GM18870 (cell line): ENCODE measurements around the gene KIAA1217.

Experiments used
- ATAC-seq: cut with Tn5 transposase; IDR thresholded peaks from one replicate; pipeline ENCODE4 v1.9.1; 2021; ENCODE audit warnings: moderate library complexity; ENCODE audit not compliant: unreplicated experiment

Gene KIAA1217

DNA sequence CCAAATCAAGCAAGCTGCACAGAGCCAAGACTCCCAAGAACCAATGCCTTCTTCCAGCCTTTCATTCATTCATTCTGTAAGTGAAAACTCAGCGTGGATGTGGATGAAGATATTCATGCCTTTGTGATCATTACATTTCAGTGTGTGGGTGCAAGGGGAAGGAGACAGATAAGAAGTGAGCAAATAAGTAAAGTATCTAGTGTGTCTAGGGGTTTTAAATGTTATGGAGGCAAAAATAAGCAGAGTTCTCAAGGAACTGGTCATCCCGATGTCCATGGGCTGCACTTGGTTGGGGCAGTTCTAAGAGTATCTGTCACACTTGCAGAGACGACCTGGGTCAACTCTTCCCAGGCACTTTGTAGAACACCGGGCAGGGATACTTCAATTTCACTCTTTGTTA is 149.1 kb downstream of the KIAA1217 start:
- no peak for ATAC-seq

DNA sequence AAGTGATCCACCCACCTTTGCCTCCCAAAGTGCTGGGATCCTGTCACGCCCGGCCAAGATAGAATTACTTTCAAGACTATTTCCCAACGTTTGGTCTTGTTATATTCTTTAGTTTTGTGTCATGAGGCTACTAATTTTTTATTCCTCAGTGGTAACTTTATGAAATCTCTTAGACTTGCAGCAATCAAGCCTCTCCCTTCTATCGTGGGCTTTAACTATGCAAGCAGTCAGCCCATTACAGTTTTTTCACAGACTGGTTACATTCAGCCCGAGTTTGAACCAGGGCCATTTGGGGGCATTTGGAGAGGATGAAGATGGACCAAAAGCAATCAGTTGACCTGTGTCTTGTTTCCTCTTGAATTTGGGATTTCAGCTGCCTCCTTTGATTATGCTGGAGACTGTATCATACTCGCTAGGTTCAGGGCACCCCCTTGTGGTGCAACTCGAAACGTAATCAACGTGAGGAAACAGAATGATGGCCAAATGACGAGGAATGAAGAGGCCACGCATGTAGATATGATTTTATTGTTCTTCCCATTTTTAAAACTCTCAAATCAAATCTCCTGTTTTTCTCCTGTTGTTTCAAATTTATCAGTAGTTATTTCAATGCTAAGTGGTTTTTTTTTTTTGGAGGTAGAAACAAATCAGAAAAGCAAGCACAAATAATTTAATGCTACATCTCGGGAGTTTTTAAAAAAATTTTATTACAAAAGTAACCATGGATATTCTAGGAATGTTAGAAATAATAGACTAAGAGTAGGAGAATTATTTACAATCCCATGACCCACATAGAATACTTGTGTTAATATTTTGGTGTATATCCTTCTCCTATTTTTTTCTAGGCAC is 151.6 kb downstream of the KIAA1217 start:
- peak; percentile 65 for ATAC-seq

DNA sequence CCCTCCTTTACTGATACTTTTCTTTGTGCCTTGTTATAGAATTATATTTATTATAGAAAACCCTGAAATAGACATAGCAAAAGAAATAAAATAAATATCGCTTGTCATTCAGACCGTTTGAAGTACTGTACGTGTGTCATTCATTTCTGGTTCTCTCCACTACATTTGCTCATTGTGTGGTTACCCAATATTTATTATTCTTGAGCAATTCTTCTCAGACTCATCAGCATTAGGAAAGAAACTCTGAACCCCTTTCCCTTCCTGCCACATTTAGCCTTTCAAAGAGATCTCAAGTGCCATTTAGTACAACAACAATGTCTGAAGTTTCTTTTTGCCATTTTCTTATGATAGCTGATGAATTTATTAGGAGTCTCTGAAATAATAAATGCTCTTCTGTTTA is 154.1 kb downstream of the KIAA1217 start:
- no peak for ATAC-seq

DNA sequence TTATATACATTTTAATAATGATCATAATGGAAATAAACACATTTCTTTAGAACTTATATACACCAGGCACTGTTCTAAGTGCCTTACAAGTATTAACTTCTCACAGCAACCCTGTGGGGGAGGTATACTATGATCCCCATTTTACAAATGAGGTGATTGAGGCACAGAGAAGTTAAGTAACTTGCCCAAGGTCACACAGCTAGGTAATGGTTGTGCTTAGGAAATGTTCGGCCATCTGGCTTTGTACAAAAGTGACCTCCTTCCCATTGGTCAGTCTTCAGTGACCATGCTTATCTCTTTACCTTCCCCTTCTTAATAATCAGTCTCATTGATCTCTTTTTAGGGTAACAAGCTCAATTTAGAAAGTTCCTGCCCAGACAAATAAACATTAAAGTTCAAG is 158.8 kb downstream of the KIAA1217 start:
- ATAC-seq: no peak

DNA sequence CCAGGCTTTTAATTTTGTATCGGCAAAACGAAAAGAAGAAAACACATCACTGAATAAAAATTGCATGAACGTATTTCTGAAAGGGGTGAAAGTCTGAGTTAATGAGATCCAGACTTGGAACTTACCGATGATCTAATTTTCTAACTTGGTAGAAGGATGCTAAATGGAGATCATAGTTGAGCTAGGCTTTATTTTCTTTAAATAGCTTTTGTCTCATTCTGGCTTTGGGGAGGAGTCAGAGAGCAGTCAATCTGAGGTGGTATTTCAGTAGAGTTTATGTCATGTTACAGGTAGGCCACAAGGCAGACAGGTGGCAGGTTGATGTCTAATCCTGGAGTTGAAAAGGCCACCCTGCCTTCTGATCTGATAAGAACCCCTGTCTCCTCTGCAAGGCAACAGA is 161.9 kb downstream of the KIAA1217 start:
- no peak for ATAC-seq

DNA sequence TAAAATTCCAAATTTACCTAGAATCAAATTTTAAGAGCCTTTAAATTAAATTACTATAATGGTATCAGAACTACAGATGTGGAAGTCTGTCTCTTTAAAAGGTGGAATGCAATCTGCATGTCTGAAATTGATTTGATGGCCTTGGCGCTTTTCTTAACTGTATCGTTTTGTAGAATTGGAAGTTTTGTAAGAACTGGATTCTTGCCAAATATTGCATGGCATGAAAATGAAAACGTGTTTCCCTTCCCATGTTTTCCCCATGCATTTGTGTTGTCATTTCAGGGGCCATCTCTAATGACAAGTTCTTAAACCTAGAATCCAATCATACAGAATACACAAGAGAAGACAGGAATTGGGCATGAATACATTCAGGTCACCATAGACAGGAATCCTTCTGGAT is 162.5 kb downstream of the KIAA1217 start:
- ATAC-seq: no peak

DNA sequence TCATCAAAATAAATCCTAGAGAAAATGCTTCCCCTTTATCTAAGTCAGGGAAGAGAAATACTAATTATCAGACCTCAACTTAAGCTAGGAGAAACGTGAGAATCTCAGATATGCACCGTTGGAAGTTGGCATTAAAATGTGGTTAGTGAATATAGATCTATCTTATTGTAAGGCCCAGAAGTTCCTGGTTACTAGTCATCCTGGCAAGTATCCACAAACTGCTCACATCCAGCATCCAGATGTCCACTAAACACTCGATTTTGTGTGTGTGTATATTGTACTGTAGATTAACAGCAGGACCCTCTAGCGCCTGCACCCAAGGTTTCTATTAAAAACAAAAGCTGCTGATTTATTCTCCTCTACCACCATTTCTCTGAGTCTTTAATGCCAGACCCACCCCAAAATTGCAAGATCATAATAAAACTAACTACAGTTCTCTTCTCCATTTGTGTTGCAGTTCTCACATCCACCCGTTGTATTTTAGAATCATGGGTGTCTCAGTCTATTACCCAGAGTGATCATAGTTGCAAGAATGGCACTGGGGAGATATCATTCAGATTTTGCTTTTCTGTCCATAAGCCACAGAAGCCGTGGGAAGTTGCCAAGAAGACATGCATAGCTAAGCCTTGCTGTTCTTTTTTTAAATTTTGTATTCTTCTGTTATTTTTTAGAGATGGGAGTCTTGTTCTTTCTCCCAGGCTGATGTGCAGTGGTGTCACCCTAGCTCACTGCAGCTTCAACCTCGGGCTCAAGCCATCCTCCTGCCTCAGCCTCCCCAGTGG is 165.4 kb downstream of the KIAA1217 start:
- no peak for ATAC-seq

DNA sequence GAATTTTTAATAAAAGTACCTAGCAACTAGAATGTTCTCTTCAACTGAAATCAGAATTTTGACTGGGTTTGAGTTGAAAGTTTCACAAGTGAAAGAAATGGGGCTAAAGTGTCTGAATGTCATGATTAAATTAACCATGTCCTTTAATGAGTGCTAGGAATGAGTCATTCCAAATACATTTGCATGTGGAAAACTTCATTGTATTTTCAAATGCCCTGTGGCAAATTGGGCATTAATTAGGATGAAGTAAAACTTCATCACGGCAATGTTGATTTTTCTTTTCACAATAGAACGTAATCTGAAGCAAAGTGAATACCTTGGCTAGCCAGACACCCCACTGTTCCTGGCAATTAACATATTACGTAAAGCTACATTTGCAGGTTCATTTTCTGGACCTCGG is 166.6 kb downstream of the KIAA1217 start:
- ATAC-seq: no peak

DNA sequence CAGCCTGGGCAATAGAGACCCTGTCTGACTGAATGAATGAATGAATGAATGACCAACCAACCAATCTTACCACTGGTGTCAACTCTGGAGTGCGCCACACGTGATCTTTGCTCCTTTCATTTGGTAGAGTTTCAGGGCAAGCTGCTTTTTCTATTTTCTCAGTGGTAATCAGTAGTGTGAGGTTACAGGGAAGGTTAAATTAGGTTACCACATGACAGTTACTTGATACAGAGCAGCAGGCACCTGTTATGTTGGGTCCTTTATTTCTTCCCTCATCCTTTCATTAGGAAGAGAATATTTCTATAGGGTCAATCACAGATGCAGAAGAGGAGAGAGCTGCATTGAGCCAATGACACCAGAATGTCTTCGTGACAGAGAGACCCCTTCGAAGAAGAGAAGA is 167.8 kb downstream of the KIAA1217 start:
- ATAC-seq: no peak

DNA sequence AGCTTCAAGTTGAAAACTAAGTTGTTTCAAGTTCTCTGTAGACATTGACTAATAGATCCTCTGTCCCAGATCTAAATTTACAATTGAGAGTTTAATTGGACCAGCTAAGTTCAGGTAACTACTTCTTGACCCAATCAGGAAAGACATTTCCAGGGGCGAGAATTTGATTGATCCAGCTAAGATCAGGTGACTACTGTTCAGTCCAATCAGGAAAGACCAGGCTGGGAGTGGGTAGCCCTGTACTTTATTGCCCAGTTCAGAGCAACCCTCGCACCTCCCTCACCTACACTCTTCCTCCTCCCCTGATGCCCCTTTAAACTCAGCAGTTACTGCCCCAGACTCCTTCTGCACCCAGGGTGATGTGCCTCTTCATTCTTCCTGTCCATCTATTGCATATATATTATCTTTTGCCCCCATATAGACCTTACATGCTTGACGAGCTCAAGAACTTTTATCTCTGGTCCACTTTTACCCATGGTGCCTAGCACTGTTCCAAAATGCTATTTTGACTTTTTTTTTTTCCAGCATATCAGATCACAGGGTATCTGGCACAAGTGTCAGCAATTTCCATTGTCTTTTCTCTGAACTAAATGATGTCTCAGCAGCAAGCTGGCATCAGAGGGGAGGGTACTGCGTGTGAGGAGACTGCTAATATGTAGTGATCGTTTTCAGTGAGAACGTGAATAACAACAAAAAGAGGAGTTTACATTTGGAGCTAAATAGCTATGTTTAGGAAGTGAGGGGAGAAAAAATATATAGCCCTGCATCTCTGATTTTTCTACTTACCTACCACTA is 169.4 kb downstream of the KIAA1217 start:
- no peak for ATAC-seq

DNA sequence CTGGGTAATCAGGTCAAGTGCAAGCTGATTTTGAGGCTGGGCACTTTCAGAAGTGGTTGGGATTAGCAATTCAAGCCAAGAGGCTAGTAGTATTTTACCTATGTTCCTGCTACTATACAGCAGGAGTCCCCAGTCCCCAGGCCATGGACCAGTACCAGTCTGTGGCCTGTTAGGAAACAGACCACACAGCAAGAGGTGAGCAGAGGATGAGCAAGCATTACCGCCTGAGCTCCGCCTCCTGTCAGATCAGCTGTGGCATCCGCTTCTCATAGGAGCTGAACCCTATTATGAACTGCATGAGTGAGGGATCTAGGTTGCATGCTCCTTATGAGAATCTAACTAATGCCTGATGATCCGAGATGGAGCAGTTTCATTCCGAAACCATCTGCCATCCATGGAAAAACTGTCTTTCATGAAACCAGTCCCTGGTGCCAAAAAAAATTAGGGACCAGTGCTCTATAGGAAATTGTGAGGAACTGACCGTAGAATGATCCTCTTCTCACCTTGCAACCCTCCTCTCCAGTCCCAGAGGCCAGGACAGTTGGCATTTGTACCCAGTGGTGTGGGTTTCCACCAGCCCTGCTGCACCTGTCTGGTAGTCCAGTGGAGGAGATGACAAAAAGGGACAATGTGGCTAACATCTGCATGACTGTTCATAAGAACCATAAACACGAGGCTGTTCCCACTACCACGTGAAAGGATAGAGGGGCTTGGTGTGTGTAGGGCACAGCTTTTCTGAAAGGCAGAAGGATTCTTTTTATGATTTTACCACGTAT is 172.5 kb downstream of the KIAA1217 start:
- no peak for ATAC-seq

DNA sequence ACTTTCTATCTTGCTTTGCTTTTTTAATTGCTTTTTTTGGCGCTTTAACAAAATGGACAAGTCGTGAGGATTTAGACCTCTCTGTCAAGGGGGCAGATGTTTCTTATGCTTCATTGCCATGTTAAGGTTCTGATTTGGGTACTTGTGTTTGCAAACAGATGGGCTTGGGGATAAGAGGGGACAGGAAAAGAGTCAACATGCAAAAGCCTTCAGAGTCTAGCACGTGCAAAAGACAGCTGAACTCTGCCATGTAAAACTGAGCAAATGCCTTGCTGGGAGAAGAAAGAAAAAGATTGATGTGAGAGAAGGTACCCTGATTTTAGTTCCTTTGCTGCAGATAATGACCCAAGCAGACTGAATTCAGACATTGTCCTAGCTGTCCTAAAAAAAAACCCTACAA is 173.1 kb downstream of the KIAA1217 start:
- ATAC-seq: no peak

DNA sequence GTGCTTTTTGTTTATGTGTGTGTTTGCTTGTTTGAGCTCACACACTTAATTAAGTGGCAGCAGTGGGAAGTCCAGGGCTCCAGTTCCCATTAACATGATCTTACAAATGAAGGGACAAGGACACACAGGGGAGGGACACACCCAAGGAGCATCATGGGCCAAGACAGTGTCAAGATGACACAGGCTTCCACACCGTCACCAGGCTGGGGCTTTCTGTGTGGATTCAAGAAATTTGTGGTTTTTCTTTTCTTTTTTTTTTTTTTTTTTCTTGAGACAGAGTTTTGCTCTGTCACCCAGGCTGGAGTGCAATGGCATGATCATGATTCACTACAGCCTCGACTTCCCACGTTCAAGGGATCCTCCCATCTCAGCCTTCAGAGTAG is 173.6 kb downstream of the KIAA1217 start:
- ATAC-seq: peak; percentile 23

DNA sequence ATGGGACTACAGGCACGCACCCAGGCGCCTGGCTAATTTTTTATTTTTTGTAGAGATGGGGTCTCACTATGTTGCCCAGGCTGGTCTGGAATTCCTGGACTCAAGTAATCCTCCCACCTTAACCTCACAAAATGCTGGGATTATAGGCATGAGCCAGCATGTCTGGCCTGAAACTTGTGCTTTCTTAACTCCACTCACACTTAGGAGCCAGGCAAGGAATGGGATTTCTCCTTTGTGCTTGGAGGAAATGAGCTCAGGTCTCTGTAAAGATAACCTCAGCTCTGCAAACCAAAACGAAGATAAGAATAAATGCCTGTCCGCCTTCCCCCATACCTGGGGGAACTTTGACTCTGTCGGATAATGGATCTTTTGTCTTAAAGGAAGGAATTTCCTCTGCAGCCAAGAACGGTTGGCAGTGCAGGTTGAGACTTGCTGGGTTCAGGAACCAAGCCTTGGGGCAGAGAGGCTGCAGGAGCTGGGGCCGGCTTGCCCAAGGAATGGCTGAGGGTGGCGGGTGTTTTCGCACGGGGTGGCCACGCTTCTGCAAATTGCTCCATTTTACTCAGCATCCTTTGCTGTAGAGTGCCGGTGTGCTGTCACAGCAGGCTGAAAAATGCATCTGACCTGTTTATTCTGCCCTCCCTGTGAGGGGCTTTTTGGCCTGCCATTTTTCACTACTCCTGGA is 174.2 kb downstream of the KIAA1217 start:
- ATAC-seq: peak; percentile 60

DNA sequence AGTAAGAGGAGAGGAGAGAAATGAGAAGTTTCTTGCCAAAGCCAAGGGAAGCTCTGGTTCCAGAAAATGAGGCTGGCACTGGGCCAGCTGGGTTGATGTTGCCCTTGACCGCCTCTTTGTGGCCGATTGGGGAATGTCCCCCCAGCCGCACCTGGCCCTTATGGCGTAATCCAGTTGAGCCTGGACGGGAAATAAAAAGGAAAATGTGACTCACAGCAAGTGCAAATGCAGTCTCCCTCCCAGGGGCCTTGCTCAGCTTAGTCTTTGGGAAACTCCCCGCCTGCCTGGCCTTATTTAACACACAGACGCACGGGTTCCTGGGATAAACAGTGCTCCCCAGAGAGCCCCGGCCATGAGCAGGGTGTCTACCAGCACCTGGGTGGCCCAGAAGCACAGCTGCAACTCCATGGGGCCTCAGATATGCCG is 174.8 kb downstream of the KIAA1217 start:
- ATAC-seq: peak; percentile 93

DNA sequence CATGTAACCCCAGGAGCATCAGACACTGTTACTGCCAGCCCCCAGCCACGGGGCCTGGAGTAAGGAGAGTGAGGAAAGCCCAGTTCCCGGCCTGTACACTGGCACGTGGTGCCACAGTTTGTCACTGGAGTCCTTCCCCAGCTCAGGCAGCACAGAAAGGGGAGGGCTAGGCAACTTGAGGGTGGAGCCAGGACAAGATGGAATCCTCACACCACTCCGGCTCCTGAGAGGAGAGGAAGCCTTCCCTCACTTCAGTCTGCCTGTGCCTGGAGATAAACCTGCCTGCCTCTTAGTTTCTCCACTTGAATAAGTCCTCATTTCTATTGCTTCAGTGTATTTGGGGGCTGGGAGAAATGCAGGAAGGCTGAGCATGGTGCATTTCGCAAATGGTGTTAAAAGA is 176.0 kb downstream of the KIAA1217 start:
- ATAC-seq: no peak

DNA sequence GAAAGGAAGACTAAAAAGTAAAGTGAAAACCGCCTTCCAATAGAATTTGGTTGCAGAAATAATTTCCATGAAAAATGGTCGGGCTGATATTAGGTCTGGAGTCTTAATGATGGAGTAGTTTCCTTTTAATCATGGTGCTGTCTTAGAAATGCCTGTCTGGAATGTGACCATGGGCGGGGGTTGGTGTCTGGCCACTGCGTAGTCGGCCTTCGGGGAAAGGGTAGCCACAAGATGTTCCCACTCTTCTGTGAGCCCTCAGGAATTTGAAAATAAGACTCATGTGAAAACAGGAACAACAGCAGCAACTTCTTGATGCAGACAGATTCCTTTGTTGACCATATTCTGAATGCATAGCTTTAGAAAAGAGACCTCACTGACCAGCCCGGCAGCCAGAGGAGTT is 176.8 kb downstream of the KIAA1217 start:
- ATAC-seq: no peak

DNA sequence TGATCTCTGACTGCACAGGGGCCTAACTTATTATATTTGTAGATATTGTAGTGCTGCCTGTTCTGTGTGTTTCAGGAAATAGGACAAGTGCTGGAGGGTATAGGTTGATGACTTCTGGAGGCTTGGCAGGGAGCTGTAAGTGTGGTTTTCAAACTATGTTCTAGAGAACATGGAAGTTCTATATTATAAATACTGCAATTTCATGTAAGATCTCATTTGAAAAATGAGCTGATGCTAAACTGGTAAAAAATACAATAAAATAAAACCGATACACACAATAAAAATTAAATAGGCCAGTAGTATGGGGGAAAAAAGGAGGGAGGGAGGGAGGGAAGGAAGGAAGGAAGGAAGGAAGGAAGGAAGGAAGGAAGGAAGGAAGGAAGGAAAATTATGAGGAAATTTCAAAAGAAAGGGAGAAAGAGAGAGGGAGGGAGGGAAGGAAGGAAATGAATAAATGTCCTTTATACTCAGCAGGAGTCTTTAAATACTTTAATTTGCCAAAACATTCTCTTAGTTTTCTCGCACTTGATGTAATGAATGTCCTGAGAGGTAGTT is 181.3 kb downstream of the KIAA1217 start:
- no peak for ATAC-seq

DNA sequence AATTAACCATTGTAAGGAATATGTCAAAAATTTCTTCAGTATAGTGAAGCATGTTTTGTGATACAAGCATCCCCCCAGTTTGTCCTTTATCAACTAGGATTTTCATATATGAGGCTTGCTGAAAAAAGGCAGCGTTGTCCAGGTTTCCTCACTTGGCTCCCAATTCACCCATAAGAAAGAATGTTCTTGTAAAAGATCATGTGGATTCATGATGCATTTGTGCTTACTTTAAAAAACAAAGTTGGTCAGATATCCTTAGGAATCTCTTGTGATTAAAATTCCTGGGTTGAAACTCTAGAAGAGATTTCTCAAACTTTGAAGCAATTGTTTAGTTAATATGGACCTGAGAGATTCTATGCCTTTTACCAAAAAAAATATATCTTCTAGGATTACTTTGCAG is 181.8 kb downstream of the KIAA1217 start:
- no peak for ATAC-seq

DNA sequence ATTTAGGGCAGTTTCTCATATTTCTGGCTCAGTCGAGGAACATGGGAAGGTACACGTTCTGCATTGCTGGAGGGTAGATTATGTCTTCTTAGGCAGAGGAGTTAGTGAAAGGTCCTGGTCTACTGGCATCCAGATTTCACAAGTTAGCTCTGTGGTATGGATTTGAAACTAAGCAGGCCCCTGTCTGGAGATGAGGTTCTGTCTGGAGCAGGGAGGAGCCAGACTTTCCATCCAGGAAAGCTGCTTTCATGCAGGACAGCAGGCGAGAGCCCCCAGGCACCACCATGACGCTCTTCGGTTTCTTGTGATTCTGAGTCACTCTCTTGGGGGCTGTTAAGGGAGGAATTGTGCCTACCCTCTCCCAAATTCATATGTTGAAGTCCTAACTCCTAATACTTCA is 184.3 kb downstream of the KIAA1217 start:
- ATAC-seq: no peak
